Keratinocyte (primary cell): Measurements from ENCODE around the gene POLR1A. TPM values are rescaled to one million over a fixed set of nuclear protein-coding genes. Genes with fewer than 3 reads are reported as not detected.

ENCODE experiments used
- DNase-seq: peaks from one replicate; pipeline ENCODE4 v3.0.0-alpha.2; 2011; ENCODE audit warnings: low read depth, missing footprints, low spot score
- FAIRE-seq: peaks from 2 replicates; lab custom pipeline; 2011; peaks lifted over from hg19 to GRCh38; lab: Jason Lieb, UNC
- H2AFZ ChIP-seq: 2 replicates; pipeline ENCODE4 v1.6.0; 2012; ENCODE audit warnings: low read length, control low read depth, inconsistent platforms; ENCODE audit not compliant: control insufficient read depth
- H3K27ac ChIP-seq: 2 replicates; pipeline ENCODE4 v1.5.1; 2011; ENCODE audit warnings: low read length; ENCODE audit not compliant: control insufficient read depth, insufficient read depth
- H3K27me3 ChIP-seq: 3 replicates; pipeline ENCODE4 v1.6.0; 2011; ENCODE audit warnings: low read length; ENCODE audit not compliant: control insufficient read depth, insufficient read depth; ENCODE audit errors: extremely low read depth
- H3K36me3 ChIP-seq, 2 experiments: 2 replicates in 1 of 2; 3 replicates in 1 of 2; pipeline ENCODE4 v1.5.1; 2011; ENCODE audit warnings: low read length in 2 of 2, mild to moderate bottlenecking in 1 of 2; ENCODE audit not compliant: control insufficient read depth in 2 of 2, insufficient read depth in 2 of 2; ENCODE audit errors: extremely low read depth in 1 of 2
- H3K4me1 ChIP-seq: 3 replicates; pipeline ENCODE4 v1.5.1; 2011; ENCODE audit warnings: low read length; ENCODE audit not compliant: control insufficient read depth, insufficient read depth; ENCODE audit errors: extremely low read depth
- H3K4me2 ChIP-seq: 3 replicates; pipeline ENCODE4 v1.6.0; 2011; ENCODE audit warnings: low read depth, low read length; ENCODE audit not compliant: control insufficient read depth, insufficient read depth; ENCODE audit errors: extremely low read depth
- H3K4me3 ChIP-seq, 3 experiments: fragments of 200-600 bp in 1 of 3; sonication (generic) in 1 of 3; 2 replicates in 2 of 3; 3 replicates in 1 of 3; pipeline ENCODE4 v1.5.1; 2011 to 2016; ENCODE audit warnings: low read length in 3 of 3, mild to moderate bottlenecking in 3 of 3, control low read depth in 2 of 3, inconsistent platforms in 1 of 3, low read depth in 1 of 3, mixed read lengths in 1 of 3, mixed run types in 1 of 3, moderate library complexity in 1 of 3; ENCODE audit not compliant: control insufficient read depth in 2 of 3, insufficient read depth in 2 of 3; ENCODE audit errors: extremely low read depth in 1 of 3
- H3K79me2 ChIP-seq: 2 replicates; pipeline ENCODE4 v1.6.0; 2012; ENCODE audit warnings: low read length; ENCODE audit not compliant: control insufficient read depth, insufficient read depth
- H3K9ac ChIP-seq: 3 replicates; pipeline ENCODE4 v1.6.0; 2011; ENCODE audit warnings: low read length; ENCODE audit not compliant: control insufficient read depth, insufficient read depth; ENCODE audit errors: extremely low read depth
- H3K9me1 ChIP-seq: 3 replicates; pipeline ENCODE4 v1.6.0; 2011; ENCODE audit warnings: low read length; ENCODE audit not compliant: control insufficient read depth, insufficient read depth; ENCODE audit errors: extremely low read depth
- H3K9me3 ChIP-seq: 2 replicates; pipeline ENCODE4 v1.5.1; 2012; ENCODE audit warnings: low read depth, low read length; ENCODE audit not compliant: control insufficient read depth
- H4K20me1 ChIP-seq: 3 replicates; pipeline ENCODE4 v1.6.0; 2011; ENCODE audit warnings: low read length; ENCODE audit not compliant: control insufficient read depth, insufficient read depth; ENCODE audit errors: extremely low read depth
- CTCF ChIP-seq, 3 experiments: IDR thresholded peaks in 1 of 3; conservative IDR thresholded peaks in 1 of 3; optimal IDR thresholded peaks in 1 of 3; 2 replicates in 2 of 3; 3 replicates in 1 of 3; pipeline versions ENCODE3 to v1.5.1; 2011; ENCODE audit warnings: low read length in 3 of 3, mild to moderate bottlenecking in 3 of 3, moderate library complexity in 2 of 3, control low read depth in 1 of 3, inconsistent platforms in 1 of 3; ENCODE audit not compliant: insufficient read depth in 2 of 3; ENCODE audit errors: extremely low read depth in 1 of 3
- EZH2 ChIP-seq: IDR thresholded peaks from one replicate; pipeline ENCODE4 v1.6.1; 2012; ENCODE audit warnings: inconsistent platforms, mild to moderate bottlenecking, low read length, moderate library complexity
- dilution Hi-C: fragments of 300-500 bp; cut with MboI; formaldehyde crosslinking; loops from one replicate; pipeline ENCODE4 v1.7.0; 2020; ENCODE audit warnings: low sequenced_read_pairs; ENCODE audit not compliant: extremely low pct_ligation_motif_present
- polyA plus RNA-seq, 5 experiments: library from polyadenylated mRNA; depleted of rRNA in 3 of 5; stranded (reverse) in 3 of 5; stranded (forward) in 1 of 5; unstranded in 1 of 5; fragments of >200 nt; gene quantifications; 1 replicate in 1 of 5; 2 replicates in 3 of 5; 3 replicates in 1 of 5; pipeline versions ENCODE4 v1.2.1 to v1.2.3, GENCODE V29; 2011 to 2012; ENCODE audit warnings: missing spikeins in 2 of 5, low read depth in 1 of 5, low replicate concordance in 1 of 5

Gene POLR1A
- polyA plus RNA-seq, 1 donor (not counting 4 experiments of a cell fraction or from before 2014, with no cell fraction given) = 16.1 TPM

- no peaks in the 10 kb centered on the region for H3K9me3 ChIP-seq
- H3K9me1 ChIP-seq = no peaks in the 10 kb centered on the region
- TF ChIP-seq CTCF (optimal IDR thresholded peaks at IDR 0.05 in 1 of 3, IDR thresholded peaks at IDR 0.05 in 1 of 3, conservative IDR thresholded peaks at IDR 0.05 in 1 of 3; ENCODE audit: extremely low read depth in 1 of 3, insufficient read depth in 2 of 3, low read length in 3 of 3) (peak; percentile 86 to 90 (median 88)), EZH2 (no peak)
- H3K9ac ChIP-seq = no peak overlapping the region
- no peak for FAIRE-seq
- dilution Hi-C loops = no loop called here
- H2AFZ ChIP-seq = no peak overlapping the region
- peaks cover 26 to 37% of the 10 kb centered on the region in 2 experiments for H3K36me3 ChIP-seq
- H3K4me1 ChIP-seq = no peaks in the 10 kb centered on the region
- no peaks in the 10 kb centered on the region for H3K27me3 ChIP-seq
- H3K27ac ChIP-seq = no peak overlapping the region
- no peak overlapping the region for H3K4me2 ChIP-seq
- H3K79me2 ChIP-seq = no peaks in the 10 kb centered on the region
- peak; percentile 4 for DNase-seq
- H3K4me3 ChIP-seq = no peak overlapping the region
- H4K20me1 ChIP-seq = no peaks in the 10 kb centered on the region
Observed at GRCh38 chr2:86079981-86080911, 25.4 kb downstream of the POLR1A start.

- Histone ChIP-seq H3K9me1 (no peaks in the 10 kb centered on the region), H3K27me3 (no peaks in the 10 kb centered on the region), H3K27ac (no peak overlapping the region), H3K36me3 (peaks cover 33 to 47% of the 10 kb centered on the region in 2 experiments), H3K79me2 (no peaks in the 10 kb centered on the region), H3K9me3 (no peaks in the 10 kb centered on the region), H4K20me1 (no peaks in the 10 kb centered on the region), H3K9ac (no peak overlapping the region), H2AFZ (no peak overlapping the region), H3K4me3 (no peak overlapping the region), H3K4me2 (no peak overlapping the region), H3K4me1 (no peaks in the 10 kb centered on the region)
- FAIRE-seq (no peak), DNase-seq (no peak)
- dilution Hi-C loops = no loop called here
- TF ChIP-seq CTCF (optimal IDR thresholded peaks at IDR 0.05 in 1 of 3, IDR thresholded peaks at IDR 0.05 in 1 of 3, conservative IDR thresholded peaks at IDR 0.05 in 1 of 3; ENCODE audit: extremely low read depth in 1 of 3, insufficient read depth in 2 of 3, low read length in 3 of 3) (peak; percentile 26 to 63 (median 31)), EZH2 (no peak)
Observed at GRCh38 chr2:86078774-86079545, 26.7 kb downstream of the POLR1A start.
